UCSD-AML1 (cell line): ENCODE results near the gene MICAL3.
"Not testable (repeated sequence)": the region's sequence is repeated elsewhere in the genome, so short reads cannot be mapped to it uniquely, and the experiment has no call there.

ENCODE experiments used
- DNase-seq: peaks from one replicate; lab custom pipeline; 2025; ENCODE audit not compliant: unreplicated experiment; lab: John Stamatoyannopoulos, UW

Gene MICAL3

GRCh38 chr22:18060646-18061620 lies 36.6 kb upstream of the MICAL3 start:
- no peak for DNase-seq

- no peak for DNase-seq
Observed at GRCh38 chr22:18059991-18060390, 35.6 kb upstream of the MICAL3 start.

GRCh38 chr22:18059473-18059872 lies 35.1 kb upstream of the MICAL3 start:
- no peak for DNase-seq

DNA sequence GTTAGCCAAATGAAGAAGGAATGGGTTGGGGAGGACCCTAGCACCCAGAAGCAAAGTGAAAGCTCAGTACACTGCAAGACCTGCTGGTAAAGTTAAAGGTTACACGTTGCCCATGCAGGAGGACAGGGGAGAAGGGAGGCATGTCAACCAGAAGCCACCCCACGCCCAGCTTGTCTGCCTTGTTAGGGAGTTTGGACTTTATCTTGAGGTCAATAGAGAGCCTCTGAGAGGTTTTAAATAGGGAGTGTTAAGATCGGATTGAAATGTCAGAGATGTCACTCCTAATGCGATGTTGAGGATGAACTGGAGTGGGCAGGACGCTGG lies 34.7 kb upstream of the MICAL3 start:
- DNase-seq: no peak

- no peak for DNase-seq
Observed at GRCh38 chr22:18058371-18059093, 34.2 kb upstream of the MICAL3 start.

- DNase-seq: no peak
Observed at GRCh38 chr22:18057568-18058209, 33.3 kb upstream of the MICAL3 start.

DNA sequence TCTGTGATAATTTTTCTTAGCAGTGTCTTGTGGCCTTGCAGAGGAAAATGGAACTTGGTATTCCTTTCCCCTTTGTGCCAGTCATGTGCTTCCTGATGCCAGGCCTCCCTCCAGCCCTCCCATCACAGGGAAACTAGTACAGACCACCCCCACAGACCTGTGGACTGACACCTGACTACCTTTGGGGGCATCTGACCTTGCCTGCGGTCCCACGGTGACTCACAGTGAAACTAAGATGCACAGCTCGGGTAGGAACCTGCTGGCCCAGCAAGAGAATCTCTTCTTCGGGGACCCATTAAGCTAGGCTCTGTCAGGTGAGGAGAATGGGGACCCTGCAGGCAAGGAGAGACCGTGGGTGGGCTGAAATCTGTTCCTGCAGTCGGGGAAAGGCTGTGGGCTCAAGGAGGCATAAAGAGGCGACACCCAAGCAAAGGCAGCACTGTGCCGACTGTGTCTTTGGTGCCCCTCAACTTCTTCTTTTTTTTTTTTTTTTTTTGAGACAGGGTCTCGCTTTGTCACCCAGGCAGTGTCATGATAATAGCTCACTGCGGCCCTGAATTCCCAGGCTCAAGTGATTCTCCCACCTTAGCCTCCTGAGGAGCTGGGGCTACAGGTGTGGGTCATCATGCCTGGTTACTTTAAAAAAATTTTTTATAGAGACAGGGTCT lies 32.6 kb upstream of the MICAL3 start:
- no peak for DNase-seq

- DNase-seq: no peak
Observed at GRCh38 chr22:18056161-18056666, 31.9 kb upstream of the MICAL3 start.

GRCh38 chr22:18055619-18056160 lies 31.3 kb upstream of the MICAL3 start:
- DNase-seq: no peak

- not testable (repeated sequence) for DNase-seq
Observed at GRCh38 chr22:18053216-18053946, 29.0 kb upstream of the MICAL3 start.

- DNase-seq: not testable (repeated sequence)
Observed at GRCh38 chr22:18051113-18051512, 26.8 kb upstream of the MICAL3 start.

- DNase-seq: no peak
Observed at GRCh38 chr22:18050065-18050464, 25.7 kb upstream of the MICAL3 start.

GRCh38 chr22:18048441-18048898 lies 24.1 kb upstream of the MICAL3 start:
- no peak for DNase-seq

DNA sequence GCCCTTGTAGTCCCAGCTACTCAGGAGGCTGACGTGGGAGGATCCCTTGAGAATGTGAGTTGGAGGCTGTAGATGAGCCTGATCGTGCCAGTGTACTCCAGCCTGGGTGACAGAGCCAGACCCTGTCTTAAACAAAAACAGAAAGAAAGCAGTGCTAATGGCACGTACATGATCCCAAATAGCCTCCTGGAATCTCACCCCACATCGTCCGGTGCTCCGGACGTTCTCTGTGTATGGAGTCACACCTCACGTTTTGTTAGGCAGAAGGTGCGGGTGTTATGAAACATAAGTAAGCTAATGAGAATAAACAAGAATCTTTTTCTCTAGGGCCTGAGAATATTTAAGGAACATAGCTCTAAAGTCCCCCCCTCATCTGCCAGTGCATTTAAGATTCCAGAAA lies 23.7 kb upstream of the MICAL3 start:
- no peak for DNase-seq

DNA sequence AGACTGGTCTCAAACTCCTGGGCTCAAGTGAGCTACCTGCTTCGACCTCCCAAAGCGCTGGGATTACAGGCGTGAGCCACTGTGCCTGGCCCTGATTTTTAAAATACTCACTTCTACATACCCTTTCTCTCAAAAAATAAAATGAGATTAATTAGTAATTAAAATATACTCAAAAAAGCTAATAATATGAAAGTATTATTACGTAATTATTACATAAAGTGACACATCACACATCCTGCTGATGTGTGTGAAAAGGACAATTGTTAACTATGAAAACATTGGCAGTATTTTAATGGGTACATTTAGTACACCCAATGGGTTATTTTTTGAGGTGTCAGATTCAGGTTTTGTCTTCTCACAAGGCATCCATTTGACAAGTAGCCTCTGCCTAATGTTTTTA lies 21.4 kb upstream of the MICAL3 start:
- DNase-seq: no peak

- no peak for DNase-seq
Observed at GRCh38 chr22:18044548-18045271, 20.3 kb upstream of the MICAL3 start.

DNA sequence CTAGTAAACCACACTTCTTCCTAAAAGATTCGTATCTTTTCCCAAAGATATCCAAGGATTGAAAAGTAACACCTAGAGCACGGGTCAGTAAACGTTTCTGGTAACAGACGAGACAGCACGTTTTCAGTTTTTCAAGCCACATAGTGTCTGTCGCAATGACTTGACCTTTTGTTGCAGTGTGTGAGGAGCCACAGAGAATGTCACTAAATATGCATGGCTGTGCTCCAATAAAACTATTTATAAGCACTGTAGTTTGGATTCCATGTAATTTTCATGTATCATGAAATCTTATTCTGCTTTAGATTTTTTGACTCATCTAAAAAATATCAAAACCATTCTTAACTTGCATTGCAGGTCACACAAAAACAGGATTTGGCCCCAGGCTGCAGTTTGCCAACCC lies 18.3 kb upstream of the MICAL3 start:
- no peak for DNase-seq

- DNase-seq: not testable (repeated sequence)
Observed at GRCh38 chr22:18040898-18041297, 16.5 kb upstream of the MICAL3 start.

- no peak for DNase-seq
Observed at GRCh38 chr22:18035751-18036150, 11.4 kb upstream of the MICAL3 start.
